ENCODE results near the gene ANXA2.

The ANXA2 gene

DNA sequence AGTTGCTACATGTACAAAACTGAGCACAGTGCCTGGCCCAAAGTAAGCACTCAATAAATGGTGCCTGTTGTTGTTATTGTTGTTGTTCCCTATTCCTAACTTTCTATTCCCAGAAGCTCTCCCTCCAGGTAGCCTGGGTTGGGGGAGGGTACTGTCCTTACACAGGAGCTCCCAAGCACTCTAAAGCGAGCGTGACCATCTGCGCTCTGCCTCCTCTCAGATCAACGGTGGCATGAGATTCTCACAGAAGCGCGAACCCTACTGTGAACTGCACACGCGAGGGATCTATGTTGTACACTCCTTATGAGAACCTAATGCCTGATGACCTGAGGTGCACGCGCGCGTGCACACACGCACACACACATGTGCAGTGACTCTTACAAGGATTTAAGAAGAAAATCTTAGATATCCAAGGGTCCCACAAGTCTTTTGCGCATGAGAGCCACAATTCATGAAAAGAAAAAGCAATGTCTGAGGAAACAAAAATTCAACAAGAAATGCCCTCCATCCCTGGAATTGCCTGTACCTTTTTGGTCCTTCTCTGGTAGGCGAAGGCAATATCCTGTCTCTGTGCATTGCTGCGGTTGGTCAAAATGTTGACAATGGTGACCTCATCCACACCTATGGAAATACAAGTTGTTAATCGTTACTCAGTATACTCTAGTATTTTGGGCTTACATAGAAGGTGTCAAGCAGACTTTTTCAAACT, 33.7 kb downstream of the ANXA2 start:
- DNase-seq: no peak

DNA sequence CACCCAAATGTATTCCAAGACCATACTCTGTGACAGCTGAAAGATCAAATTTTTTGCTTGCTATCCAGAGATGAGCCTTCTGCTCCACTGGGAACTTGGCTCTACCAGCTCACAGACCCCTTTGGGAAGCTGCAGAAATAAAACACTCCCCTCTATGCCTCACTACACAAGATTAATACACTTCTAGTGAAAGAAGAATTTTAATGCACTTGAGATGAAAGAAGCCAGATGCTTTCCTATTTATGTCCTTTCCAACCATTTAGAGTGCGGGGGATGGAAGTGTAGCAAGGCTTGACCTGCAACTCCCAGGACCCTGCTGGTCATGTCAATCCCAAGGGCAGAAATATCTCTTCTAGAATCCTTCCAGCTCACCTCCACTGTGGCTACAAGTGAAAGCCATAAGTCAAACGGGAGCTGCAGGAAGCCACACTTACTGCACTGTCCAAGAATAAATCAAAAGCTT, 34.7 kb downstream of the ANXA2 start:
- no peak for DNase-seq

- no peak for DNase-seq
Observed at GRCh38 chr15:60362321-60363086, 35.3 kb downstream of the ANXA2 start.

GRCh38 chr15:60359738-60360137, 38.0 kb downstream of the ANXA2 start:
- DNase-seq: peak; percentile 66

DNA sequence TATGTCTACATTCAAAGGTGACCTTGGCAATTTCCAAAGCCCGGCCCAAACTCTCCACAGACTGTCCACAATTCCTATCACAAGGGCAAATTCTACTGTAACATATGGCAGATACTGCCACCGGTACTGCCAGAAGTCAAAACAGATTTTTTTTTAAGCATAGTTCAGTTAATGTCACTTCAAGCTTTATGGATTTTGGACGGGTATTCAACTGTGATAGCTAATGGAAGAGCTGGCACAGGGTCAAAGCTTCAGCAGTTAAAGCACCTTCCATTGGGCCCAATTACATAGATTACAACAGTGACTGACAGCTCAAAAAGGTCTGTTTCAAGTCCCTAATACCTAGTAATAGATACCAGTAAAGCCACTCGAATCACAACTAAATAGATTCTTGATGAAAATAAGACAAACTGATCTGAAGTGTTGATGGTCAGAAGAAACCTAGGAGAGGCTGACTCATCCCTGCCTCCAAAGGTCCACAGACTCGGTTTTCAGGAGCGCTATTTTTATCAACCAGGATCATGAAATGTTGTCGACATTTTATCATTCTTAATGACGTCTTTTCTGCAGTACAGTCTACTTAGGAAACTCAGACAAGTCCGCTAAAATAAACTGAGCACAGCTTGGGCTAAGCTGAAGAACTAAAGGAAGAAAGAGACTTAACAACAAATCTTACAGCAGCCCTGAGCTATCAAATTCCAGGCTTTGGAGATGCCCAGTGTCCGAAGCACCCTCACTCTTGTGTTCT, 38.7 kb downstream of the ANXA2 start:
- no peak for DNase-seq

- no peak for DNase-seq
Observed at GRCh38 chr15:60356832-60357231, 41.0 kb downstream of the ANXA2 start.

GRCh38 chr15:60355148-60355857, 42.5 kb downstream of the ANXA2 start:
- DNase-seq: no peak

GRCh38 chr15:60353245-60353920, 44.4 kb downstream of the ANXA2 start:
- DNase-seq: no peak

DNA sequence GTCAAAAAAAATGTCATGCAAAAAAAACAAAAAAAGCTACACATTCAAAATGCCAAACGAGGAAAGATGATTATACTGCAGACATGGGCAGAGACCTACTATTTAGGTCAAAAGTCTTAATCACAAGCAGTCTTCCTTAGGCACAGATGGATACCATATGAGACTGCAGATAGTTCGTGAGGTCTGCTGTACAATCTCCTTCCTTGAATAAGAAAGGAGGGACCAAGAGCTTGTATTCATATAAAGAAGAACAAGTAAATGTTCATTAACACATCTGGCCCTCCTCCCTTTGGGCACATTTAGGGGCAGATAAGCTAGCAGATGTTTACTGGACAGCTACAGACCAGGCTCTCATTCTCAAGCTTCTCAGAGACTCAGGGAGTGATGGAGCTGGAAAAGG, 45.3 kb downstream of the ANXA2 start:
- DNase-seq: no peak

- no peak for DNase-seq
Observed at GRCh38 chr15:60351066-60351465, 46.7 kb downstream of the ANXA2 start.

DNA sequence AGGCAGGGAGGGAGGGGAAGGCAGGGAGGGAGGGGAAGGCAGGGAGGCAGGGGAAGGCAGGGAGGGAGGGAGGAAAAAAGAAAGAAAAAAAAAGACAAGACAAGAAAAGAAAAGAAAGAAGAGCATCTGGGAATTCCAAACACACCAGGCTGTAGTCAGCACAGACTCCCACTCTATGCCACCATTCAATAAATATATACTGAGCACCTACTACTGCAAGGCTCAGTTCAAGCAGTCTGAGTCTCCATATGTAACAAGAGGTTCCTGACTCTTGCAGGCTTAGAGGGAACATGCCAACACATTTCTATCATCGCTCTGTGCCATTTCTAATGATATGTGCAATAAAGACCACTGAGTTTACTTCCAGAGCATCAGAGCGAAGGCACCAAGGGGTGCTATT, 47.7 kb downstream of the ANXA2 start:
- DNase-seq: no peak

GRCh38 chr15:60349589-60349988, 48.2 kb downstream of the ANXA2 start:
- no peak for DNase-seq

- no peak for DNase-seq
Observed at GRCh38 chr15:60347480-60348049, 50.2 kb downstream of the ANXA2 start.

DNA sequence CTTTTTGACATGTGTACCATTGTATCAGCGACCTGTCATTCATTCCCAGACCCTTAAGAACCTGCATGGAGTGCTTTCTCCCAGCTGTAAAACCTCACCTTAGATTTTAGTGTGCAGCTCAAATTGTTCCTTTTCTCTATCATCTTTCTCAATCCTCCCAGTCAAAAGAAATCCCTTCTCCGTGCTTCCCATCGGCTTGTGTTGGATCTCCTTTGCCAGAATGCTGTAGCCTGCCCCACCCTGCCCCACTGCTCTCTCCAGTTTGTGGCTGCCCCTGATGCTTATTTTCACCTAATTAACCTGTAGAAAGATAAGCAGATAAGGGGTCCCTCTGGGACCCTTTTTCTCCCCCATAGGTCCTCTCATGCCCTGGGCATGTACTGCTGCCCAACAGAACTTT, 51.1 kb downstream of the ANXA2 start:
- DNase-seq: no peak

DNA sequence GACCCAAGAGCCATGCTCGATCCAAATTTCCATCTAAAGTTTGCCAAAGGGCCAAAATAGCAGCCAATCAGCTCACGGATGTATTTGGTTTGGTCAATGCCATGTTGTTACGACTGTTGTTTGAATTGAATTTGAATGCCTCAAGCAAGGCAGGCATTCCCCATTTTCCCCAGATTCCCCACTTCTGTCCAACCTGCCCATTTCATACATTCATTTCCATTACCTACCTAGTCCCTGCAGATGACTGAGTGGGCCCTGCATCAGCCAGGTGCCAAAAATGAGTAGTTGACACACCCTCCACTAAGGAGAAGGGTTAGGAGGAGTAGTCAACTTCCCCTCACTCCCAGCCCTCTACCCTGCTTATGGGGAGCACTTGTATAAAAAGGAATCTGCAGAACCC, 51.7 kb downstream of the ANXA2 start:
- DNase-seq: no peak

DNA sequence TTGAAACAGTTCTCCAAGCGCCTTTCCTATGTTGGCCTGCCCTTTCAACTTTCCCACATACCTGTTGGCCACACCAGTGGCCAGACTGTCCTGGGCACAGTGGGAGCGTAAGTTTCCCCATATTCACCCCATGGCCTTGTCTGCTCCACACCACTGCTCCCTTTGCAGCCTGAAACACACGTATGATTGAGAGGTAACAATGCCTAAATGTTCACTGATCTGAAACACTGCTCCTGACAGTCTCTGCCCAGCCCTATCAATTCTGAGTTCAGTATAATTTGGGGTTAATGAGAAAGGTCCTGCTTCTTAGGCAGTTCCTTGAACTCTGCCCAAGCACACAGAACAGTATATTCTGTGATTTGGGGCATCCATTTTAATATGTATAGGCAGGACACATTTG, 52.2 kb downstream of the ANXA2 start:
- no peak for DNase-seq

DNA sequence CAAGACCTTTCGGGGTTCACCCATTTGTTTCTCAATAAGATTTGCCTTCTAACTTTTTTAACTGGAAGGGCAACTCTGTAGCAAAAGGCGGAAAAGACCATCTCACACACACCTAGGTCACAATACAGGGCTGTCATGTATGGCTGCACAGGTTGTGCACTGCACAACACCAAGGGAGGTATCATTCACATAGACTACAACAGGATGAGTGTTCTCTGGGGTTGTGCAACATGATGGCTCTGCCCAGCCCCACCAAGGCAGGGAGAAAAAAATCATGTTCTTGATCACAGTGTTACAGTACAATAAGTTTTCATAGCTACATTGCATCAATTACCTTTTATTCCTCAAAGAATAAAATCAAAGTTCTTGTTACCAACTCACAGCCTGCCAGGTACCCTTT, 52.8 kb downstream of the ANXA2 start:
- no peak for DNase-seq

DNA sequence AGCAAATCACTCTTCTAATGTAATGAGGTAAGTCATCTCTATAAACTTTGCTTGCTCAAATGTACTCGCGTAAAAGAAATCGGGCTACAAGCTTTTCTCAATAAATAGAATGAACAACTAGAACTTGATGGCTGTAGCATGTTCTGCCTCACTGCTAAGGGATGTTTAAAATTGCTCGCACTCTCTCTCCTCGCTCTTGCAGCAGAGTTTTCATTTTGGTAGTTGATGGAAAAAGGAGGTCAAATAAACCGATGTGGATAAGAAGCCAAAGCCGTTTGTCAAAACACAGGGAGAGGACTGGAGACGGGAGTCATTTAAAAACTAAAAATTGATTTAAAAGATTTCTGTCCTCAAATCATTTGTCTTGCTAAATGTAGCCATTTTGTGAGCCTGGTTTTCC, 53.3 kb downstream of the ANXA2 start:
- DNase-seq: no peak

GRCh38 chr15:60343221-60343970, 54.4 kb downstream of the ANXA2 start:
- no peak for DNase-seq

DNA sequence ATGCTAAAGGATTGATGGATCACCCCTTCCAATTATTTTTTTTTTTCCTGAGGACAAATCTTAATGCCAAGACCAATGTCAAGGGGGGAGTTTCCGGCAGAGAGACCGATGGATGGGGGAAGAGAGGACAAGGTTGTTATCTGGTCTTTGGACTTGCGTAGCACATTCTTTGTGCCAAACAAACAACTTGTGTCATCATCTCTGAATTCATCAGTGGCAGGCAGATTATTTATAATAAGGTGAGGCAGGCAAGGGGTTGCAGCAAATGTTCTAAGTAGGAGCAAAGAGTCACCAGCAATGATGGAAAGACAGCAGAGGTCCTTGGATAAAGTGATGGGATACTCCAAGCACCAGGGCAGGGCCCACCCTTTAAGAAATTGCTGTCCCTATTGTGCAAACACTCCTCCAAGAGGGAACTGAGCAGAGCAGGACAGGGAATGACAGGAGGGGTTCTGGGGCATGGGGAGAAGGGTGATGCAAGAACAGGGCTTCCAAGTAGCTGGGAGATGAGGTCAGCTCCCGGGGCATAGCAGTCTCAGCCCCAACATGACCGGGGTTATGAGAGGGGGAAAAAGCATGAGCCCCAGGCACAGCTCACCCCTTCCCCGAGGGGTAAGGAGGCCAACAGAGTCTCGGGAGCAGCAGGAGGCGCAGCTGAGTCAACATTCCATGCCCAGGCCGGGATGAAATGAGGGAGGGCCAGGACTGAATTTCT, 57.4 kb downstream of the ANXA2 start:
- no peak for DNase-seq

GRCh38 chr15:60339236-60339635, 58.5 kb downstream of the ANXA2 start:
- no peak for DNase-seq
